Fibroblast of the aortic adventitia (primary cell): ENCODE results near the gene PVALEF. TPM values are rescaled to one million over a fixed set of nuclear protein-coding genes. Genes with fewer than 3 reads are reported as not detected.

Experiments
- DNase-seq: peaks from one replicate; pipeline ENCODE4 v3.0.0-alpha.2; 2010; ENCODE audit warnings: low read depth
- H3K4me3 ChIP-seq: 2 replicates; pipeline ENCODE4 v1.5.1; 2011; ENCODE audit warnings: low read depth, mild to moderate bottlenecking, control low read depth, low read length, moderate library complexity
- CTCF ChIP-seq: IDR thresholded peaks from 2 replicates; pipeline ENCODE4 v1.5.1; 2011; ENCODE audit warnings: mild to moderate bottlenecking, low read length, control low read depth, inconsistent platforms; ENCODE audit not compliant: insufficient read depth
- total RNA-seq: library from RNA; depleted of rRNA; stranded (reverse); fragments of >200 nt; gene quantifications from 2 replicates; pipeline ENCODE4 v1.2.3, GENCODE V29; 2012; ENCODE audit warnings: low replicate concordance

The PVALEF gene
- total RNA-seq, 1 donor, result not detected

GRCh38 chr17:81124377-81124776 is 40.9 kb upstream of the PVALEF start:
- no peak overlapping the region for H3K4me3 ChIP-seq
- no peak for TF ChIP-seq CTCF
- DNase-seq, result no peak

- no peak for TF ChIP-seq CTCF
- no peak overlapping the region for H3K4me3 ChIP-seq
- DNase-seq, result no peak
Observed at GRCh38 chr17:81125573-81126081, 39.7 kb upstream of the PVALEF start.

- no peak overlapping the region for H3K4me3 ChIP-seq
- DNase-seq, result no peak
- no peak for TF ChIP-seq CTCF
Observed at GRCh38 chr17:81126281-81127132, 38.8 kb upstream of the PVALEF start.

- DNase-seq, result no peak
- TF ChIP-seq CTCF, result no peak
- no peak overlapping the region for H3K4me3 ChIP-seq
Observed at GRCh38 chr17:81127133-81127455, 38.2 kb upstream of the PVALEF start.

GRCh38 chr17:81127526-81128177 is 37.7 kb upstream of the PVALEF start:
- DNase-seq, result no peak
- TF ChIP-seq CTCF, result no peak
- no peak overlapping the region for H3K4me3 ChIP-seq

GRCh38 chr17:81128338-81128737 is 37.0 kb upstream of the PVALEF start:
- no peak for DNase-seq
- H3K4me3 ChIP-seq, result no peak overlapping the region
- TF ChIP-seq CTCF, result no peak
